Forelimb muscle (tissue), 1 donor: Measurements from ENCODE around the gene KRT222. TPM values are rescaled to one million over a fixed set of nuclear protein-coding genes. Genes with fewer than 3 reads are reported as not detected.

Source experiments
- DNase-seq: peaks from one replicate; pipeline ENCODE4 v3.0.0-alpha.2; 2013; ENCODE audit warnings: low read depth
- polyA plus RNA-seq: library from polyadenylated mRNA; unstranded; fragments of 120-200 nt; gene quantifications from one replicate; pipeline ENCODE4 v1.2.1, GENCODE V29; 2013; ENCODE audit not compliant: insufficient read length

Gene KRT222
- 0.13 TPM for polyA plus RNA-seq

DNA sequence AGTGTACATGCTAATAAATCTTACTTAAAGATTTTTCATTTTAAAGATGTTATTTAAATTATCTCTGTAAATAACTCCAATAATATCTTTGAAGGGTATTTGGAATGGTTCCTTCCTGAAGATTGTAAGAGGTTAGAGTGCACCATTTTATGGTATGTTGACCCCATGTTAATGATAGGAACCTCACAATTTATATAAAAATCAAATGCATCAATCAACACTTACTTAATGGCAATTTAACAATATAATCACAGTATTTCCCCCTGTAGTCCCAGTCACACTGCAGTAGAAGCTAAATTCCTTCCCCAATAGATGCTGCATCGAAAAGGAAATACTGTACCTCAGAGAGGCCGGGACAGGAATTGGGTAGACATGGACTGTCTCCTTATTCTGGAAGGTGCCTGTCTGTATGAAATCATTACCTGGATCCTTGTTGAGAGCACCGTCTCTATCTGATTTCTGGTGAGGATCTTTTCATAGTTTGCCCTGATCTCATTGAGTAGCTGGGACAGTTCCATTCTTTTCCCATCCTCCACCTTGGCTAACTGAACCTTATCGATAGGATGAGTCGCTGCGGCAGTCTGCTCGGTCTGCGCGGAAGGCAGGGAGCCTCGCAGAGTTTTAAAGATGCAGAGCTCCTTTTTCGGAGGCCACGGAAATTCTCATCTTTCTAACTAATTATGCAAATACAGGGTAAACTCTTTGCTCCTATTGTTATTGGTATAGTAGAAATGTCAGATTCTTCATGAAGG, at the start of gene KRT222:
TSS of gene KRT222 (minus strand) at position 596 of the 752 bp plus-strand sequence. CDS start at position 518, 78 bp downstream.
- no peak for DNase-seq

DNA sequence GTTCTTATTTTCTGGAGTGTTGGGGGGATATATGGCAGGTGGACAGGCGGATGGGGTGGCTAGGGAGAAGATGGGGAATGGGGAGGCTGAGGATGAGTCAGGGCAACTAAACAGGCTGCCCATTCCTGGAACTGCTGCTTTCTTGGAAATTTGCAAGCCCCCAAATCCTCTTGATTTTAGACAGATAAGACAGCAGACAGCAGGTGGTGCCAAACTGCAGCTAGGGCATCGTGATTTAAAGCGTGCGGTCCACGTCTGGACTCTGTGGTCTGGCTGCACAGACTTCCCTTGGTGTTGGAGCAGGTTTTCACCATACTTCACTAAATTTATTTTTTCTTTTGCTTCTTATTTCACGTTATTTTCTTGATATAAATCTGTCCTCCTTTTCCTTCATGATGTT, 49.5 kb upstream of the KRT222 start:
- no peak for DNase-seq

DNA sequence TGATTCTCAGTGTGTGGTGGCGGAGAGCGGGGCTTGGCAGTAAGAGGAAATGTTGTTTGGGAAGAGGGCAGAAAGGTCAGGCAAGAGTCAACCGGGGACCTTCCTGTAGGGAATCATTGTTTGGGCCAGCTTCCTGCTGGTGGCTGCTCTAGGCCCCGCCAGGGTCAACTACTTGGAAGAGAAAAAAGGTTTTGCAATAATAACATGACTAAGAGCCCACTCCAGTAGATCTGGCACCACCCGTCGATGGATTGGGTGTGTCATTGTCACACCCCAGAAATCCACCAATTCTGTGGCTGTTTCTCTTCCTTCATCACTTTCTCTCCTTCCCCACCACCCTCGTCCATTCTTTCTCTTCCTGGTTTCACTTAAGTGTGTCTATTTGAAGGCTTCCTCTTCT, 42.8 kb upstream of the KRT222 start:
- DNase-seq, result no peak

DNA sequence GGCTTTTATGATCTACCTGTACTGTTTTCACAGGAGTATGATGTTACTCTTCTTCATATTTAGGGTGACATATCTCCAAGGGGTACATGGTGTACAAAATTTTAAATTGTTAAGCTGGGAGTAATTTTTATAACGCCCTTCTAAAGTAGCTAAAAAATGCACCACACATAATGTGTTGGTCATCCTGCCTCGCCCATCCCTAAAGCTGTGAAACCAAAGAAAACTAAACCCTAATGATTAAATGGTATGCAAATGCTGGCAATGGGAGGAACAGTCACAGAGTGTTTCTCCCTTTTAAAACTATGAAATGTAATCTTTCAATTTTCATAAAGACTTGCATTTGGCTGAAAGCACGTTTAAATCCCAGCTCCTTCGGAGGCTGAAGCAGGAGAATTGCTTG, 40.6 kb upstream of the KRT222 start:
- no peak for DNase-seq

DNA sequence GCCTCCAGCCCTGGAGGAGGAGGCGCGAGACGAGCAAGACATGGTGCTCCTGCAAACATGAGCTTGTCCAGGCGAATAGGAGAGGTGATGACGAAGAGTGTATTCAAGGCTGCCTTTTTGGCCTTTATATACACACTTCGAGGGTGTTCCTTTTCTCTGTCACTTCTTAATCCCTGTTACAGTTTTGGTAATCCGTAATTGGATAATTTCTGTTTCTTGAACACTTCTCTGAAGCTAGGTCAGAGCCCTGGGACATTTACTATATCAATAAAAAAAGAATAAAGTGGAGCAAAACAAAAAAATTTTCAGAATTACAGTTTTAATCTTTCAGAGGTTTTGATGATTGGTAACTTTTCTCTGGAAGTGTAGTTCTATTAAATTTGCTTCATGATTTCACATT, 38.7 kb upstream of the KRT222 start, which contains the start of gene KRT24:
TSS of gene KRT24 (minus strand) at position 101 of the 400 bp plus-strand sequence. CDS start at position 42, 59 bp downstream.
- DNase-seq, result no peak

DNA sequence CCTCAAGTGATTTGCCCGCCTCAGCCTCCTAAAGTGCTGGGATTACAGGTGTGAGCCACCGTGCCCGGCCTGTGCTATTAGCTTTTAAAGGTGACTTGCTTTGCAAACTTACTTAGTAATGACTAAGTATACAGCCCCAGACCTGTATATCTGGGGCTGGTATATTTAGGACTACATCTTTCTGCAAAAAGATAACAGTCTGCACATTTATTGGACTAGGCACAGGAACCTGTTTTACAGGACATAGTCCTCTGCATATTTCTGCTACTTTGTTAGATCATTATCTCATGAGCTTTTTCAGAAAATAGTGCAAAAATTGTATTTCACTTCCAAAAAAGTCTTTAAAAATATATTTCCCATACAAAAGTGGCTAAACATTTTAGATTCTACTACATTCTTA, 37.3 kb upstream of the KRT222 start:
- no peak for DNase-seq

DNA sequence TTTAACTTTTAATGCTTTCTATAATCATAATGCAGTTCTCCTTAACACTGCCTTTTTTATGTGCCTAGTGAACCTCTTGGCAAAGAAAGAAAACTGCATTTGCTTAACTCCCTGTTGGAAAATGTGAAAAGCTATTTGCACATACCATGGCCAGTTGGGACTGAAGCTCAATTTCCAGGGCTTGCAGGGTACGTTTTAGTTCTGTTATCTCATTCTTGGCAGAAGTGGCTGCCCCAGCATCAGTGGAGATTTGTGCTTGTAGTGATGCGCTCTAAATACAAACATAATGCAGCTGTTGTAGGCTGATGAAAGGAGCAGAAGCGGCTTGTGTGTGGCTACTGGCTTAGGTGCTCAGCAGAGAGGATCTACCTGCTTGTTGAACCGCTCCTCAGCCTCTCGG, 34.9 kb upstream of the KRT222 start:
- DNase-seq, result peak; percentile 29

DNA sequence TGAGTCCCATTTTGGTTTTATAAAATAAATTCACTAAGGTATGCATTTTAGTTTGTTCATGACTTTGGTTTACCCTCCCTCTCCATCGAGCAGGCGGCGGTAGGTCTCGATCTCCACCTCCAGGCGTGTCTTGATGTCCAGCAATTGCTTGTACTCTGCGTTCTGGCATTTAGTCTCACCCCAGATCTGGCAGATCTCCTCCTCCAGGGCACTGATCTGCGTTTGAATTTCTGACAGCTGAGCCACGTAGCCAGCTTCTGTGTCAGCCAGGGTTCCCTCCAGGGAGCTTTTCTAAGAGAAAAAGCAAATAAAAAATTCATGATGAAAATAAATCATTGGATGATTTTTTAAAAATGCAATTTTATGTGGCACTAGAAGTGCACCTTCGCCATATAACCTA, 34.4 kb upstream of the KRT222 start:
- DNase-seq, result no peak

DNA sequence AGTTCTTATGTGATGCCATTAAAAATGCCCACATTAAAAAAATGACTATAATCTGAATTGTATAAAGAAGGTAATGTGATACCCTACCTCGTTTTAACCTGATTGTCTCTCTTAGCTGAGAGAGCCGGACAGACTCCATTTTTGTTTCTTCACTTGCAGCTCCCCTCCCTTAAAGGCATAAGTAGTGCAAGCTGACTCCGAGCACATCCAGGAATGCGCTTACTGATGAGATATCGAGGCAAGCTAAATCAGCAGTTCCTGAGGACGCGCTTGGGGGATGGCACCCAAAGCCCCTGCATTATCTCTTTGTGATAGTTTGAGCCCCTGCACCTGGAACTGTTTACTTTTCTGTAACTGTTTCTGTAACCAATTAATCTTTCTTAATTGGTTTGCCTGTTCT, 32.3 kb upstream of the KRT222 start:
- DNase-seq, result no peak

DNA sequence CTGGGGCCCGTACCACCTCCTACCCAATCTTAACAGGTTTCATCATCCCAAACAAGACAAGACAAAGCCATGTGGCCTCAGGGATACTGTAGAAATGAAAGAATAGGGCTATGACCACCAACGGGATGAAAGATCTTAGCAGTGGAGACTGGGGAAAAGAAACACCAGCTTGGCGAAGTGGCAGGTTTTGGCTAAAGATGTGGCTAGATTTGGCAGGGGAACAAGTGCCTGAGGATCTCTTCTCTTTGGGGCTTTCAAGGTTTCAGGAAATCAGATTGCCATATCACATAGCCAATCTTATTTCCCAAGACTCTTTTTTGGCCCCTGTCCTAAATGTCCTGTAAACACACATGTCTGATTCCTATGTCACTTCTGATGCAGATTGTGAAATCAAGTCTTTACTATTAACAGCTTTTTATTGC, 31.7 kb upstream of the KRT222 start:
- DNase-seq, result no peak

DNA sequence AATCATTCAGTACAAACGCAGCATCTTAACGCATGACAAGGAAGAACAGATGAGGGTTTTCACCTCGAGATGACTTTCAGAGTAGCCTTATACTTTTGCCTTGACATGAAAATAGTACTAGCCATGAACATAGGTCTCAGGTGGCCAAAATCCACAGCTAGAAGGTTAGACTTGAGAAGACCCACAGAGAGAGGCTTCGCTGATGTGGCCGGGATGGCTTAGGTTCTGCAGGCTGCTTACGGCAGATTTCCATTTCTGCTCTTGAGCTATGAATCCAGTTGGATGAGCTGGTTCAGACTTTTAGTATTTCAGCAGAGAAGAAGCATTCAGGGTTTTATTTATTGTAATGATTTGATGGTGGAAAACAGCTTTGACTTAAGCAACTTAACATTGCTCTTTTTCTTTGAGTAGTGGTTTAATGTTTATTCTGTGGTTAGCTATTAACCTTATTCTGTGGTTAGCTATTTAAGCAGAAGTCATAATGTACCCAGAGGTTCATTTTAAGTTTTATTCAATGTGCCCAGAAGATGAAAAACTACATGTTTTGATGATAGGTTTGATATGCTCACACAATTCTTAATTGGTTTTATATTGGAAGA, 31.0 kb upstream of the KRT222 start:
- DNase-seq, result no peak

DNA sequence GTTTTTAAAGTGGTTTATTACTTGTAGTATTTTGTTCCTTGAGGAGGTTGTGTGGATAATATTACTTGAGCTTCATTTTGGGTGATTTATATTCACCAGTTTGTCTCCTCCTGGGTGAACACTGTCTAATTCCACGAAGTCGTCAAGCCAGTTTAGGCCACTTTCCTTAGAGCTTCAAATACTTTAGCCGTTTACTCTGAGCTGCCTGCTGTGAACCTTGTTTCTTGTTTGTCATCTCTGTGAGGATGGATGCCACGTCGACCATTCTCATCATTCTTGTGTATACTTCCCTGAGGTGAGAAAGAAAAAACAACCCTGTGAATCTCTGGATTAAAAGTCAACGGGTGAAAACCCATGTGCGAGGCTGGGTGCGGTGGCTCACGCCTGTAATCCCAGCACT, 29.6 kb upstream of the KRT222 start:
- DNase-seq, result no peak

DNA sequence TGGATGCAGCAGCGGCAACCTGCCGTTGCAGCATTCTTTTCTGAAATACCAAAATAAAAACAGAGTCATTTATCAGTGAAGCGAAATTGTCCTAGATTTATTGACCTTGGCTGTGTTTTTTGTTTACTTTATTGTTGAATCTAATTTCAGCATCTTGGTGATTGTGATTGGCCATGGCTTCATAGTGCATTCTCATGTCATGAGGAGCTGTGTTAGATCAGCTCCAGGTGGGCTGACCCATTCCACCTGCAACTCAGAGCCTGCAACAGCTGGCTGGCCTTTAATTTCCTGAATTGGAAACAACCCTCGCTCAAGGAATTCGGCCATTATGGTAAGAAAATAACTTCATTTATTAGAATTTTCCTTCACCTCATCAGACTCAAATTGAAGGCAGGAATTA, 22.1 kb upstream of the KRT222 start:
- no peak for DNase-seq

DNA sequence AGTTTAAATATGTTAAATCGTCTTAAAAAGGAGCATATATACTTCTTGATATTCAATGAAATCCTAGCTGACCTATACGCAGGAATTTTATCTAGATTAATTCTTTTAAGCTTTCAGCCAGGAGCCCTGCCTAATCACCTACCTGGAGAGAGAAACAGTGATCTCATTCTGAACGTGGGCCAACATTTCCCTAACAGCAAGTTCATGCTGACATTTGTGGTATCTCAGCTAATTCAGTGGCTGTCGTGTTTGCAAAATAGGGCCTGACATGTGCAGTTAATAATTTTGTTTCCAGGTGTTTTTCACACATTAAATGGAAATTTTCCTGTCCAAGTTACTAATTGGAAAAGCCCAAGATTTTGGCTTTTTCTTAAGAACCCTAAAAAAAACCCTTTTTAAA, 21.2 kb upstream of the KRT222 start:
- no peak for DNase-seq

DNA sequence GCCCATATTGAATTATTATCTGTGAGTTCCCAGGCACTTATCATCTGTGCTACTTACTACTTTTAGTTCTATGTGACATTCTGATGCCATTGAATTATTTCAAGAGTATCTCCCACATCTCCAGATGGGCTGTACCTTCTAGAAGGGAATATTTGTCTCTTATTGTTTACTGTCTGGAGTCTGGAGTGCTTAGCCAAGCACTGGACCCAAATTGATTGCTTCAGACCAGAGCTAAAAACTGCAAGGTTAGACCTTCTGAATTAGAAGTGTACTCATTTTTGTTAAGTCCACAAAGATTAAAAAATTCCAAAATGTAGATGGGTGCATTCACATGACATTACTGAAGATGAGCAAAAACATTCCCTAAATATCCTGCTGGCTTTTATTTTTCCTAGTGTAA, 16.0 kb upstream of the KRT222 start:
- DNase-seq, result no peak

DNA sequence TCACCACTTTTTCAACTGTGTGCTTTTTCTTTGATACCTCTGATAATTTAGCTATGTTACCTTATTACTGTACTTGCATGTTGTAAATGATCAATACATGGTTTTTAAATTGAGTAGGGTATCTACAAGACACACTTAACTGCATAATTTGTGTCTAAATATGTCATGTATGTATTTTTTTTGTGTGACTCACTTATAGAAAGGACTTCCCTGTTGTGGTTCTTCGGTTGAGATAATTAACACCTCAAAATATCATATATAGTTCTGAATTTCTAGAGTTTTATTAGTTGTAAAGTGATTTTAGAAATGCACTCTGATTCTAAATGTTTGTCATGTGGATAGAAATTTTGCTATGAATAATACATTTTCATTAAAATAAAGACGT, 14.5 kb upstream of the KRT222 start:
- no peak for DNase-seq

DNA sequence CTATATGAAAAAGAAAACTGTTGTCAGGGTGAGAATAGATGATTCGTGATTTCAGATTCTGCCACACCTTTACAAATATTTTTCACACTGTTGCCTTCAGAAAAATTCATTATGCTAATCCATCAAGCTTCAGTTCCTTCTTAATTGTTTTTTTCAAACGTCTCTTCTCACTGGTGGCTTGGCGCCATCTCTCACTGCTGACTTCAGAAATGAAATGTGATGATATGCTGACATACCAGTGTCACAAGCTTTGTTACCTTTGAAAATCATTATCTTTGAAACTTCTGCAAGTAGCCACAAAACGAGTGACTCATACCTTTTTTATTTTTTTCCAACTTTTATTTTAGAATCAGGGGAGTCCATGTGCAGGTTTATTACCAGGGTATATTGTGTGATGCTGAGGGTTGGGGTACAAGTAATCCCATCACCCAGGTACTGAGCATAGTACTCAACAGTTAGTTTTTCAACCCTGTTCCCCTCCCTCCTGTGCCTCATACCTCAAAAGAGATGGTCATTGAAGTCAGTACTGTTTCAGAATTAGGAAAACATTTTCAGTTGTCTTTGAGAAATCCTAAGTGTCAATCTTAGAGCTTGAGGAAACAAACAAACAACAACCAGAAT, 14.0 kb upstream of the KRT222 start:
- no peak for DNase-seq

DNA sequence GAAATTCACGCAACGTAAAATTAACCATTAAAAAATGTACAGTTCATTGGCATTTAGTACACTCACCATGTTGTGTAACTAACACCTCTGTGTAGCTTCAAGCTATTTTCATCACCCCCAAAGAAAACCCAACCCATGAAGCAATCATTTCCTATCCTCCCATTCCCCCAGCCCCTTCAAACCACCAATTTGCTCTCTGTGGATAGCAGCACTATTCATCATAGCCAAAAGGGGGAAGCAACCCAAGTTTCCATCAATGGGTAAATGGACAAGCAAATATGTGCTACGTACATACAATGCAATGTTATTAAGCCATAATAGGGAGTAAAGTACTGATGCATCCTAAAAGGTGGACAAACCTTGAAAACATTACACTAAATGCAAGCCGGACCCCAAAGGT, 10.9 kb upstream of the KRT222 start:
- no peak for DNase-seq

DNA sequence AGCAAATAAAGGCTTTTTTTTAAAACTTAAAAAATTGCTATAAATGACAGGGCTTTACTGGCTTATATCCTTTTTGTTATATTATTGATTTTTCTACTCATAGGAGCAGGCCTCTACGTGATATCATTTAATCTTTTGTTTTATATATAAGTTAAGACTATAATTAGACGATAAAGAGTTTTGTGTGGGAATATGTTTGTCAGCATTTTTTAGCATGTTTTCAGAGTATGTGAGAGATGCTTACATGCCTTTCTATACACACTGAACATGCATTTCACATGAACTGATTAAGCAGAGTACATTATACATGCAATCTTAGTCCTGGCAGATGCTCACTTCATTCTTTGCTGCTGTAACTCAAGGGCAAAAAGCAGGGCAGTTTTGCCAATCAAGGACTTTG, 7.7 kb upstream of the KRT222 start:
- no peak for DNase-seq

DNA sequence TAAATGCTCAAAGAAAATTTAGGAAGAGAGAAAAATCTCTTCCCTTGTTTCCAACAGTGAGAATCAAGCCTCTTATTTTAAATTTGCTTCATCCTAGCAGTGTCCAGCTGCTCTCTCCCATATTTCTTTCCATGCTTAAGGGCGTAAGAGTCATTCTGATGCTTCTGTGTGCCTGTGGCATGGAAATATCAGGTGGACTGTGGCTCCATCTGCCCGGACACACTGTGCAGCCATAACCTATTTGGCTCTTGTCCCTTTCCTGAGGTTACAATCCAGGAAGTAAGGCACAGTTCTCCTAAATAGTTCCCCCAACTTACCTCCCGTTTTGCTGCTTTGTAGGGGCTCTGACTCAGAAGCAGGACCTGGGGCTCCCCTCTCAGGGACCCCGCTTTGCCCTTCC, 6.3 kb upstream of the KRT222 start:
- DNase-seq, result no peak

DNA sequence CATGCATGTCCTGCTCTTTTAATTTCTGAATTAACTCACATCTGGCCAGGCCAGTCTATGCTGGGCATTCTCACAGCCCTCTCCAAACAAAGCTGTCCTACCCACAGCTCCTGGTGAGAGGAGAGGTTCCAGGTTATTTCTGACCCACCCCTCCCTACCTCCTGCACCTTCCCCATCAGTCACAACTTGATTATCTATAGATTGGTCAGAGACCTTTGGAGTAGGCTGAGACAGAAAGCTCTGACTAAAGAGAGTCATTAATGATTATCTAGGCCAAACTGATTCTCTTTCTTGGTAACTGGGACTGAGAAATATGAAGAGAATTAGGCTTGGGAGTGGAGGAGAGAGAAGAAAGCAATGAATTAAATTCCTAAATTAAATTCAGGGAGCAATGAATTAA, 1.4 kb upstream of the KRT222 start:
- DNase-seq, result no peak

DNA sequence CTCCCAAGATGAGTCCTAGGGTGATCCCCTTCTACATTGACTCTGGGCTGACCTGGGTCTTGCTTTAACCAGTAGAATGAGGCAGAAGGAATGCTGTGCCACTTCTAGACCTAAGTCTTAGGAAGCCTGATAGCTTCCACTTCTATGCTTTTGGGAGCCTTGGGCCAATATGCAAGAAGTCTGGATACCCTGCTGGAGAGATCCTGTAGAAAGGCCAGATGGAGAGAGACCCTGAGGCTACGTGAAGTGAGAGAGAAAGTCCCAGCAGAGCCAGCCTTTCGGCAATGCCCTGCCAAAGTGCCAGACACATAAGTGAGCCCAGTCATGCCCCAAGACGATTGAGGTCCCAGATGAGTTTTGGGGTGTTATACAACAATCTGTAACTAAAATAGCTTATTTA, 1.7 kb downstream of the KRT222 start:
- DNase-seq, result no peak

DNA sequence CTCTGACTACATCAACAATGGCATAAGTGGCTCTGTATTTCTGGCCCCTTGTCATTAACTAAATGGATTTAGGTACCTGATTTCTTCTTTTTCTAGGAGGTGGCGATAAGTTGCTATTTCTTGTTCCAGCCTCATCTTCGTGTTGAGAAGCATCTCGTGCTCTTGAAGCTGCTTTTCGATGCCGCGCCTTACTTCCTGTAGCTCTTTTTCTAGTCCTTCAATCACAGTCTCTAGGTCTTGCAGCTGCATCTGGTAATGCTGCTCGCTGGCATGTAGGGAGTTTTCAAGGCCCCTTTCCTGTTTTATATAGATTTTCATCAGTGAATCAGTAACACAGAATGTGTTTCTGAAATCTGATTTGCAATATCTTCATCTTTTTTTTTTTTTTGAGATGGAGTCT, 5.1 kb downstream of the KRT222 start:
- DNase-seq, result no peak
